SK-N-SH treated with all-trans-retinoic acid at 6 μM for 48 hours (cell line): ENCODE results near the gene TIGD3.

ENCODE experiments used
- CSDC2 ChIP-seq: fragments of 250-450 bp; sonication (Bioruptor Pico); IDR thresholded peaks from 2 replicates; pipeline ENCODE4 v1.5.0; 2020; ENCODE audit warnings: mild to moderate bottlenecking, moderate library complexity
- ESRRG ChIP-seq: fragments of 250-450 bp; sonication (Bioruptor Pico); IDR thresholded peaks from 2 replicates; pipeline ENCODE4 v1.6.1; 2021; ENCODE audit warnings: mild to moderate bottlenecking
- GLIS3 ChIP-seq: fragments of 250-450 bp; sonication (Bioruptor Pico); IDR thresholded peaks from 2 replicates; pipeline ENCODE4 v1.5.0; 2020; ENCODE audit warnings: mild to moderate bottlenecking, moderate library complexity
- OSR1 ChIP-seq: fragments of 250-450 bp; sonication (Bioruptor Pico); IDR thresholded peaks from 2 replicates; pipeline ENCODE4 v1.8.0; 2022; ENCODE audit warnings: moderate library complexity, mild to moderate bottlenecking, inconsistent platforms
- PATZ1 ChIP-seq: fragments of 250-450 bp; sonication (Bioruptor Pico); IDR thresholded peaks from 2 replicates; pipeline ENCODE4 v1.8.0; 2020; ENCODE audit warnings: mild to moderate bottlenecking, moderate library complexity, borderline replicate concordance
- RARB ChIP-seq: fragments of 250-450 bp; sonication (Bioruptor Pico); IDR thresholded peaks from 2 replicates; pipeline ENCODE4 v1.8.0; 2021; ENCODE audit warnings: mild to moderate bottlenecking, moderate library complexity
- SNAI2 ChIP-seq: fragments of 250-450 bp; sonication (Bioruptor Pico); IDR thresholded peaks from 2 replicates; pipeline ENCODE4 v1.5.0; 2020; ENCODE audit warnings: mild to moderate bottlenecking, moderate library complexity
- TCF4 ChIP-seq: fragments of 250-450 bp; sonication (Bioruptor Pico); IDR thresholded peaks from 2 replicates; pipeline ENCODE4 v1.8.0; 2021; ENCODE audit warnings: mild to moderate bottlenecking, moderate library complexity, borderline replicate concordance
- TSHZ2 ChIP-seq: fragments of 250-450 bp; sonication (Bioruptor Pico); IDR thresholded peaks from 2 replicates; pipeline ENCODE4 v1.5.0; 2020; ENCODE audit warnings: mild to moderate bottlenecking, moderate library complexity
- ZFP30 ChIP-seq: fragments of 450-650 bp; formaldehyde crosslinking; IDR thresholded peaks from 2 replicates; pipeline ENCODE4 v1.5.0; 2022; ENCODE audit warnings: mild to moderate bottlenecking, moderate library complexity
- ZNF8 ChIP-seq: fragments of 450-650 bp; formaldehyde crosslinking; IDR thresholded peaks from 2 replicates; pipeline ENCODE4 v1.5.0; 2020; ENCODE audit warnings: mild to moderate bottlenecking, moderate library complexity
- TF ChIP-seq, protein P1 (sequence below): fragments of 250-450 bp; sonication (Bioruptor Pico); IDR thresholded peaks from 2 replicates; pipeline ENCODE4 v1.5.1; 2021; ENCODE audit warnings: mild to moderate bottlenecking, moderate library complexity

DNA sequence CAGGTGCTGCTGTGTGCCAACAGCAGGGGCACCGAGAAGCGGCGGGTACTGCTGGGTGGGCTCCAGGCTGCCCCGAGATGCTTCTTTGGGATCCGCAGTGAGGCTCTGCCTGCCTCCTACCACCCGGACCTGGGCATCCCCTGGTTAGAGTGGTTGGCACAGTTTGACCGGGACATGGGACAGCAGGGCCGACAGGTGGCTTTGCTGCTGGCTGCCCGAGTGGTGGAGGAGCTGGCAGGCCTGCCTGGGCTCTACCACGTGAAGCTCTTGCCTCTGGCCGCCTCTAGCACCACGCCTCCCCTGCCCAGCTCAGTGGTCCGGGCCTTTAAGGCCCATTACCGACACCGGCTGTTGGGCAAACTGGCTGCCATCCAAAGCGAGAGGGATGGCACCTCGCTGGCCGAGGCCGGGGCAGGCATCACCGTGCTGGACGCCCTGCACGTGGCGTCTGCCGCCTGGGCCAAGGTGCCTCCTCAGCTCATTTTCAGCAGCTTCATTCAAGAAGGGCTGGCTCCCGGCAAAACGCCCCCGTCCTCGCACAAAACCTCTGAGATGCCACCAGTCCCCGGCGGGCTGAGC, 1.9 kb downstream of the TIGD3 start:
- TF ChIP-seq ZFP30 (CRISPR knock-in tag) (no peak), CSDC2 (no peak), ZNF8 (no peak), GLIS3 (CRISPR knock-in tag) (no peak), ESRRG (CRISPR knock-in tag) (no peak), TCF4 (CRISPR knock-in tag) (no peak), TSHZ2 (CRISPR knock-in tag) (no peak), PATZ1 (CRISPR knock-in tag) (no peak), RARB (CRISPR knock-in tag) (no peak), SNAI2 (no peak), OSR1 (CRISPR knock-in tag) (no peak)
- TF ChIP-seq, protein P1, sequence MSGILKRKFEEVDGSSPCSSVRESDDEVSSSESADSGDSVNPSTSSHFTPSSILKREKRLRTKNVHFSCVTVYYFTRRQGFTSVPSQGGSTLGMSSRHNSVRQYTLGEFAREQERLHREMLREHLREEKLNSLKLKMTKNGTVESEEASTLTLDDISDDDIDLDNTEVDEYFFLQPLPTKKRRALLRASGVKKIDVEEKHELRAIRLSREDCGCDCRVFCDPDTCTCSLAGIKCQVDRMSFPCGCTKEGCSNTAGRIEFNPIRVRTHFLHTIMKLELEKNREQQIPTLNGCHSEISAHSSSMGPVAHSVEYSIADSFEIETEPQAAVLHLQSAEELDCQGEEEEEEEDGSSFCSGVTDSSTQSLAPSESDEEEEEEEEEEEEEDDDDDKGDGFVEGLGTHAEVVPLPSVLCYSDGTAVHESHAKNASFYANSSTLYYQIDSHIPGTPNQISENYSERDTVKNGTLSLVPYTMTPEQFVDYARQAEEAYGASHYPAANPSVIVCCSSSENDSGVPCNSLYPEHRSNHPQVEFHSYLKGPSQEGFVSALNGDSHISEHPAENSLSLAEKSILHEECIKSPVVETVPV (CRISPR knock-in tag): no peak
